ENCODE measurements around the gene CD52. TPM values are rescaled to one million over a fixed set of nuclear protein-coding genes. Genes with fewer than 3 reads are reported as not detected.

CD52 gene
- total and polyA plus RNA-seq, 2 of the 13 experiments (the other 11 are each of a cell fraction or from before 2014, with no cell fraction given) = 0.32 TPM; not detected in 1

DNA sequence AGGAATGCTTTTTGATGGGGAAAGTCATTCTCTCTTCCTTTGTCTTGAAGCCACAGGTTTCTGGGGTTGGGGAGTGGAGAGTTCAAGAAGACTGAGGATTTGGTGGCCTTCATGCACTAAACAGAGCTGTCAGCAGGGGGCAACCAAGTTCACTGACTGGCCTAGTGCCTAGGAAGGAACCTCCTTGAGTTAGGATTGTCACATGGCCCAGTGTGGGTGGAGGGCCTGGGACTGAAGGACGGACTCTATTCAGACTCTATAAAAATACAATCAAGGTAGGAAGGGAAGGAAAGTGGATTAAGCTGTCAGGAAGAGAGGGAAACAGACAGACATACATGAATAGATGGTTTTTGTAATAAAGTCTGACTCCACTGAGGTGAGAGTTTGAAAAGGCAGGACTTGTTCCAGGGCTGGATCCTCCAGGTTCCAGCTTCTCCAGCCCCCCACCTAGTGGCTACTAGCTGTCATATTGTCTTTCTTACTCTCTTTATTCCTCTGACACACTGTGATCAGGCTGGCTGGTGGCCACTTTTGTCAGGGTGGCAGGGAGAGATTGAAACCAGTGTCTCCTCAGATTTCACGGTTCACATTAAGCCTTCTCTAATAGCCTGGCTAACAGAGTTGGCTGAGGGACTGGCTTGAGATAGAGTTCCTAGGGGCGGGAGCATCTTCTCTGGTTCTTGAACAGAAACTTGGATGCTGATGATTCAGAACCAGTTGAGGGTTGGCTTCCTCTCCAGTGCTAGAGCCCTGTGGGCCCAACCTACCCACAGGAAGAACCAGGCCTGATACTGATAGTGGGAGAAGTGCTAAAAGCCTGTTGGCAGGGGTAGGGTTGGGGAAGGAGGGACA is 42.0 kb upstream of the CD52 start (continued):
- TF ChIP-seq CTCF (CRISPR knock-in tag; IDR thresholded peaks at IDR 0.05) (peak; percentile 89), BRF2 (CRISPR knock-in tag; IDR thresholded peaks at IDR 0.05) (no peak), PTBP1 (IDR thresholded peaks at IDR 0.05; ENCODE audit: low read depth, low read length, poor library complexity, severe bottlenecking) (no peak), ZGPAT (CRISPR knock-in tag; IDR thresholded peaks at IDR 0.05) (0 out of 2 replicates have a peak, but pooled peaks have one; percentile 33), TBX2 (CRISPR knock-in tag; IDR thresholded peaks at IDR 0.05; ENCODE audit: borderline replicate concordance) (no peak), KLF12 (CRISPR knock-in tag; IDR thresholded peaks at IDR 0.05; ENCODE audit: borderline replicate concordance) (no peak), ZKSCAN5 (CRISPR knock-in tag; IDR thresholded peaks at IDR 0.05) (no peak), ZFY (CRISPR knock-in tag; IDR thresholded peaks at IDR 0.05) (0 out of 2 replicates have a peak, but pooled peaks have one; percentile 28), RARG (CRISPR knock-in tag; IDR thresholded peaks at IDR 0.05; ENCODE audit: low read depth) (no peak), SAP130 (CRISPR knock-in tag; IDR thresholded peaks at IDR 0.05; ENCODE audit: low read depth) (peak; percentile 40), ZNF501 (CRISPR knock-in tag; IDR thresholded peaks at IDR 0.05) (peak; percentile 35; the same call in 1 of the 2 replicates), ISX (CRISPR knock-in tag; conservative IDR thresholded peaks at IDR 0.05) (no peak), ZNF605 (CRISPR knock-in tag; IDR thresholded peaks at IDR 0.05) (0 out of 2 replicates have a peak, but pooled peaks have one; percentile 28), ELF3 (CRISPR knock-in tag; IDR thresholded peaks at IDR 0.05) (0 out of 2 replicates have a peak, but pooled peaks have one; percentile 29)
- TF ChIP-seq, protein P1, sequence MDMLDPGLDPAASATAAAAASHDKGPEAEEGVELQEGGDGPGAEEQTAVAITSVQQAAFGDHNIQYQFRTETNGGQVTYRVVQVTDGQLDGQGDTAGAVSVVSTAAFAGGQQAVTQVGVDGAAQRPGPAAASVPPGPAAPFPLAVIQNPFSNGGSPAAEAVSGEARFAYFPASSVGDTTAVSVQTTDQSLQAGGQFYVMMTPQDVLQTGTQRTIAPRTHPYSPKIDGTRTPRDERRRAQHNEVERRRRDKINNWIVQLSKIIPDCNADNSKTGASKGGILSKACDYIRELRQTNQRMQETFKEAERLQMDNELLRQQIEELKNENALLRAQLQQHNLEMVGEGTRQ (IDR thresholded peaks at IDR 0.05; ENCODE audit: low read depth, low read length) = peak; percentile 37; the same call in 1 of the 2 replicates
- TF ChIP-seq, protein P1 (CRISPR knock-in tag; IDR thresholded peaks at IDR 0.05; ENCODE audit: borderline replicate concordance) = peak; percentile 73; the same call in 1 of the 2 replicates
- TF ChIP-seq, protein P2, sequence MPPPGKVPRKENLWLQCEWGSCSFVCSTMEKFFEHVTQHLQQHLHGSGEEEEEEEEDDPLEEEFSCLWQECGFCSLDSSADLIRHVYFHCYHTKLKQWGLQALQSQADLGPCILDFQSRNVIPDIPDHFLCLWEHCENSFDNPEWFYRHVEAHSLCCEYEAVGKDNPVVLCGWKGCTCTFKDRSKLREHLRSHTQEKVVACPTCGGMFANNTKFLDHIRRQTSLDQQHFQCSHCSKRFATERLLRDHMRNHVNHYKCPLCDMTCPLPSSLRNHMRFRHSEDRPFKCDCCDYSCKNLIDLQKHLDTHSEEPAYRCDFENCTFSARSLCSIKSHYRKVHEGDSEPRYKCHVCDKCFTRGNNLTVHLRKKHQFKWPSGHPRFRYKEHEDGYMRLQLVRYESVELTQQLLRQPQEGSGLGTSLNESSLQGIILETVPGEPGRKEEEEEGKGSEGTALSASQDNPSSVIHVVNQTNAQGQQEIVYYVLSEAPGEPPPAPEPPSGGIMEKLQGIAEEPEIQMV (CRISPR knock-in tag; IDR thresholded peaks at IDR 0.05; ENCODE audit: low read depth) = no peak

All from HepG2 (cell line).